Natural killer cell (primary cell): ENCODE results near the gene HTATIP2. TPM values are rescaled to one million over a fixed set of nuclear protein-coding genes. Genes with fewer than 3 reads are reported as not detected.

ENCODE experiments used
- ATAC-seq, 3 donors: fragments of 150-1000 bp in 2 of 3; fragments of 200-7000 bp in 1 of 3; cut with Tn5 transposase; 1 replicate in 1 of 3; 2 replicates in 2 of 3; pipeline ENCODE4 v1.10.0; 2021; ENCODE audit warnings: mild to moderate bottlenecking in 2 of 3, moderate library complexity in 2 of 3
- DNase-seq, 2 donors: peaks; one replicate each; pipeline versions ENCODE4 v3.0.0 to v3.0.0-alpha.2; 2013 to 2021; ENCODE audit warnings: mixed read lengths in 1 of 2
- H3K27ac ChIP-seq: one replicate; pipeline ENCODE4 v1.5.1; 2013; ENCODE audit warnings: mild to moderate bottlenecking, low read length
- H3K27me3 ChIP-seq: one replicate; pipeline ENCODE4 v1.6.1; 2013; ENCODE audit warnings: low read length; ENCODE audit not compliant: control insufficient read depth, insufficient read depth
- H3K36me3 ChIP-seq: one replicate; pipeline ENCODE4 v1.6.1; 2013; ENCODE audit warnings: low read length; ENCODE audit not compliant: control insufficient read depth, insufficient read depth
- H3K4me1 ChIP-seq: one replicate; pipeline ENCODE4 v1.6.1; 2013; ENCODE audit warnings: low read length; ENCODE audit not compliant: control insufficient read depth, insufficient read depth
- H3K4me3 ChIP-seq: one replicate; pipeline ENCODE4 v1.5.1; 2013; ENCODE audit warnings: low read length
- H3K9me3 ChIP-seq: one replicate; pipeline ENCODE4 v1.6.1; 2013; ENCODE audit warnings: low read length; ENCODE audit not compliant: control insufficient read depth, insufficient read depth
- H3K27ac Mint-ChIP-seq, 2 donors: one replicate each; pipeline ENCODE4 v1.8.0; 2022; ENCODE audit warnings: mild to moderate bottlenecking in 2 of 2, mixed read lengths in 2 of 2, moderate library complexity in 1 of 2
- H3K27me3 Mint-ChIP-seq, 2 donors: one replicate each; pipeline ENCODE4 v1.8.0; 2022; ENCODE audit warnings: low read depth in 2 of 2, mixed read lengths in 2 of 2
- H3K36me3 Mint-ChIP-seq: one replicate; pipeline ENCODE4 v1.8.0; 2022; ENCODE audit warnings: mixed read lengths
- H3K4me1 Mint-ChIP-seq, 2 donors: one replicate each; pipeline ENCODE4 v1.8.0; 2022; ENCODE audit warnings: mixed read lengths in 2 of 2
- H3K4me3 Mint-ChIP-seq: one replicate; pipeline ENCODE4 v1.8.0; 2022; ENCODE audit warnings: mild to moderate bottlenecking, moderate library complexity, mixed read lengths
- H3K9me3 Mint-ChIP-seq, 2 donors: one replicate each; pipeline ENCODE4 v1.8.0; 2022; ENCODE audit warnings: mixed read lengths in 2 of 2
- CTCF ChIP-seq: fragments of 200-600 bp; IDR thresholded peaks from one replicate; pipeline ENCODE4 v1.8.0; 2022; ENCODE audit warnings: antibody characterized with exemption
- WGBS: methylation state at CpG from one replicate; pipeline ENCODE4 v1.1.7; 2013; ENCODE audit warnings: missing lambda C conversion rate; ENCODE audit not compliant: insufficient coverage; 5-methylcytosine and 5-hydroxymethylcytosine counted together
- intact Hi-C: fragments of 100-400 bp; cut with micrococcal nuclease; formaldehyde crosslinking; loops from one replicate; pipeline ENCODE4 v1.14.2; 2022
- total RNA-seq, 4 donors: library from RNA; stranded (reverse); fragments of 120-200 nt in 1 of 4; gene quantifications; one replicate each; pipeline versions ENCODE4 v1.2.3 to v1.2.4, GENCODE V29; 2013 to 2022

HTATIP2 gene
- total RNA-seq, 3 donors from 2014 or later (not counting 1 experiment from before 2014, with no cell fraction given): 16.7 to 25.6 (median 19.5) TPM

- H3K27ac Mint-ChIP-seq: no peak overlapping the region
These were observed 39.5 kb downstream of the HTATIP2 start for GRCh38 chr11:20403059-20403458.

DNA sequence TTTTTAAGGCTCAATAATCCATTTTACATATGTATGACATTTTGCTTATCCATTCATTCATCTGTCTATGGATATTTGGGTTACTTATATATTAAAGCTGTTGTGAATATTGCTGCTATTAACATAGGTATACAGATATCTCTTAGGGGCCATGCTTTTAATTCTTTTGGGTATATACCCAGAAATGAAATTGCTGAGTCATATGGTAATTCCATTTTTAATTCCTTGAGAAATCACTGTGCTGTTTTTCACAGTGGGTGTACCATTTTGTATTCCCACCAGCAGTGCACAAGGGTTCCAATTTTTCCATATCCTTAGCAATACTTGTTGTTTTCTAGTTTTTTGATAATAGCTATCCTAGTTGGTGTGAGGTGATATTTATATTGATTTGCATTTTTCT, 43.0 kb downstream of the HTATIP2 start:
- no peaks in the 10 kb centered on the region for H3K9me3 ChIP-seq
- H3K27ac ChIP-seq: no peak overlapping the region
- peaks cover 9% of the 10 kb centered on the region for H3K36me3 Mint-ChIP-seq
- no peaks in the 10 kb centered on the region for H3K27me3 ChIP-seq
- no peaks in the 10 kb centered on the region for H3K4me1 Mint-ChIP-seq
- no peak for TF ChIP-seq CTCF
- H3K4me3 Mint-ChIP-seq: no peak overlapping the region
- H3K4me3 ChIP-seq: no peak overlapping the region
- no peak overlapping the region for H3K27ac Mint-ChIP-seq
- H3K27me3 Mint-ChIP-seq: no peaks in the 10 kb centered on the region
- peaks cover 37% of the 10 kb centered on the region for H3K36me3 ChIP-seq
- no peaks in the 10 kb centered on the region for H3K4me1 ChIP-seq
- no peak for DNase-seq
- intact Hi-C loops: no loop called here
- H3K9me3 Mint-ChIP-seq: no peaks in the 10 kb centered on the region
- ATAC-seq: no peak

More at GRCh38 chr11:20403059-20403458, 39.5 kb downstream of the HTATIP2 start:
- DNase-seq: no peak
- Histone ChIP-seq H3K27me3 (no peaks in the 10 kb centered on the region), H3K36me3 (peaks cover 34% of the 10 kb centered on the region), H3K9me3 (no peaks in the 10 kb centered on the region), H3K27ac (no peak overlapping the region), H3K4me1 (no peaks in the 10 kb centered on the region), H3K4me3 (no peak overlapping the region)
- TF ChIP-seq CTCF: no peak
- no peak overlapping the region for H3K4me3 Mint-ChIP-seq
- H3K4me1 Mint-ChIP-seq: no peaks in the 10 kb centered on the region
- H3K27me3 Mint-ChIP-seq: no peaks in the 10 kb centered on the region
- peaks cover 9% of the 10 kb centered on the region for H3K36me3 Mint-ChIP-seq
- no peak for ATAC-seq
- WGBS: no CpG with 5 or more reads among the region's 1 CpG
- intact Hi-C loops: no loop called here
- H3K9me3 Mint-ChIP-seq: no peaks in the 10 kb centered on the region

- H3K4me1 Mint-ChIP-seq: no peaks in the 10 kb centered on the region
- intact Hi-C loops: no loop called here
- no peak overlapping the region for H3K27ac Mint-ChIP-seq
- DNase-seq: no peak
- 100% methylated on average over 2 of the region's 3 CpGs for WGBS
- ATAC-seq: no peak
- H3K9me3 Mint-ChIP-seq: no peaks in the 10 kb centered on the region
- Histone ChIP-seq H3K4me3 (no peak overlapping the region), H3K36me3 (peaks cover 41% of the 10 kb centered on the region), H3K27ac (no peak overlapping the region), H3K4me1 (no peaks in the 10 kb centered on the region), H3K27me3 (no peaks in the 10 kb centered on the region), H3K9me3 (no peaks in the 10 kb centered on the region)
- no peaks in the 10 kb centered on the region for H3K27me3 Mint-ChIP-seq
- TF ChIP-seq CTCF: no peak
- peaks cover 9% of the 10 kb centered on the region for H3K36me3 Mint-ChIP-seq
- H3K4me3 Mint-ChIP-seq: no peak overlapping the region
These were observed 43.8 kb downstream of the HTATIP2 start for GRCh38 chr11:20407344-20407743.

GRCh38 chr11:20415432-20415831, 51.9 kb downstream of the HTATIP2 start:
- peaks cover 0 to 8% of the 10 kb centered on the region in 2 donors for H3K4me1 Mint-ChIP-seq
- H3K27ac Mint-ChIP-seq: no peak overlapping the region
- no peak for DNase-seq
- intact Hi-C loops: no loop called here
- peaks cover 28% of the 10 kb centered on the region for H3K36me3 ChIP-seq
- H3K4me3 Mint-ChIP-seq: no peak overlapping the region
- TF ChIP-seq CTCF: no peak
- H3K9me3 ChIP-seq: no peaks in the 10 kb centered on the region
- H3K36me3 Mint-ChIP-seq: no peaks in the 10 kb centered on the region
- H3K27ac ChIP-seq: no peak overlapping the region
- no peaks in the 10 kb centered on the region for H3K4me1 ChIP-seq
- ATAC-seq: no peak
- H3K27me3 ChIP-seq: no peaks in the 10 kb centered on the region
- H3K9me3 Mint-ChIP-seq: no peaks in the 10 kb centered on the region
- no peaks in the 10 kb centered on the region for H3K27me3 Mint-ChIP-seq
- H3K4me3 ChIP-seq: no peak overlapping the region
